HepG2 (cell line): Measurements from ENCODE around the gene AARS2. TPM values are rescaled to one million over a fixed set of nuclear protein-coding genes. Genes with fewer than 3 reads are reported as not detected.
A peak's percentile ranks its signal among the peaks of the same experiment; 100 is the strongest.

Experiments used
- ATAC-seq: fragments of 200-7000 bp; cut with Tn5 transposase; 3 replicates; pipeline ENCODE4 v1.9.1; 2020; ENCODE audit warnings: mild to moderate bottlenecking, moderate library complexity
- BruUV-seq: library from RNA; stranded (reverse); fragments of 400-500 nt; replicated peaks from 2 replicates; lab custom pipeline; 2021; lab: Mats Ljungman, UMichigan
- CTCF ChIA-PET: fragments of 300-600 bp; formaldehyde crosslinking; extraction: SDS; loops from one replicate; lab custom pipeline; 2021; ENCODE audit warnings: low total read pairs, inconsistent platforms, low intra/inter-chr PET ratio; lab: Yijun Ruan, JAX
- POLR2A ChIA-PET: fragments of 350-600 bp; sonication (Branson Sonifier 250); formaldehyde crosslinking; loops from one replicate; lab custom pipeline; 2020; ENCODE audit warnings: antibody characterized with exemption, inconsistent platforms; lab: Yijun Ruan, JAX
- DNase-seq: peaks from one replicate; pipeline ENCODE4 v3.0.0-alpha.2; 2015; ENCODE audit warnings: low spot score
- FAIRE-seq: peaks from 3 replicates; lab custom pipeline; 2011; peaks lifted over from hg19 to GRCh38; lab: Jason Lieb, UNC
- H2AFZ ChIP-seq: one replicate; pipeline ENCODE4 v1.6.1; 2011; ENCODE audit warnings: low read length, inconsistent platforms
- H3K27ac ChIP-seq: fragments of 300-600 bp; 3 replicates; pipeline ENCODE4 v1.8.0; 2011; ENCODE audit warnings: mixed run types, mild to moderate bottlenecking, mixed read lengths, low read length, inconsistent platforms; ENCODE audit not compliant: insufficient read depth; ENCODE audit errors: extremely low read length
- H3K27me3 ChIP-seq, 2 experiments: fragments of 200-600 bp in 1 of 2; 2 replicates in 1 of 2; 3 replicates in 1 of 2; pipeline versions ENCODE4 v1.6.0 to v1.8.0; 2011; ENCODE audit warnings: low read length in 2 of 2, mild to moderate bottlenecking in 2 of 2, moderate library complexity in 2 of 2, inconsistent platforms in 1 of 2; ENCODE audit not compliant: insufficient read depth in 2 of 2, control insufficient read depth in 1 of 2
- H3K36me3 ChIP-seq, 2 experiments: fragments of 200-600 bp in 1 of 2; replicated peaks in 1 of 2; 2 replicates in 1 of 2; 3 replicates in 1 of 2; pipeline versions ENCODE4 v1.5.1 to v1.8.0; 2011; ENCODE audit warnings: low read length in 2 of 2, inconsistent platforms in 1 of 2; ENCODE audit not compliant: insufficient read depth in 2 of 2, control insufficient read depth in 1 of 2
- H3K4me1 ChIP-seq: 2 replicates; pipeline ENCODE4 v1.5.1; 2012; ENCODE audit warnings: low read length, inconsistent platforms; ENCODE audit not compliant: insufficient read depth
- H3K4me2 ChIP-seq: 2 replicates; pipeline ENCODE4 v1.6.0; 2011; ENCODE audit warnings: low read depth, low read length, inconsistent platforms
- H3K4me3 ChIP-seq, 3 experiments: fragments of 200-600 bp in 1 of 3; sonication (generic), shearing (Covaris generic) in 1 of 3; replicated peaks in 1 of 3; 2 replicates each; pipeline ENCODE4 v1.5.1; 2011 to 2016; ENCODE audit warnings: low read length in 3 of 3, inconsistent platforms in 2 of 3, low read depth in 2 of 3, mild to moderate bottlenecking in 2 of 3, control low read depth in 1 of 3, mixed read lengths in 1 of 3; ENCODE audit not compliant: insufficient read depth in 1 of 3
- H3K79me2 ChIP-seq: one replicate; pipeline ENCODE4 v1.6.1; 2011; ENCODE audit warnings: low read length, inconsistent platforms; ENCODE audit not compliant: insufficient read depth
- H3K9ac ChIP-seq: 2 replicates; pipeline ENCODE4 v1.6.0; 2011; ENCODE audit warnings: mild to moderate bottlenecking, low read depth, low read length, inconsistent platforms; ENCODE audit not compliant: insufficient read depth
- H3K9me3 ChIP-seq: 2 replicates; pipeline ENCODE4 v1.5.1; 2012; ENCODE audit warnings: mild to moderate bottlenecking, low read length
- H4K20me1 ChIP-seq: 2 replicates; pipeline ENCODE4 v1.6.0; 2011; ENCODE audit warnings: inconsistent platforms, mild to moderate bottlenecking, low read length, moderate library complexity; ENCODE audit not compliant: insufficient read depth
- NFIB ChIP-seq: sonication (generic); formaldehyde crosslinking; IDR thresholded peaks from 2 replicates; pipeline ENCODE4 v1.9.0; 2021; ENCODE audit warnings: missing genetic modification reagents, mild to moderate bottlenecking, borderline replicate concordance
- ZNF446 ChIP-seq: sonication (generic); formaldehyde crosslinking; IDR thresholded peaks from 2 replicates; pipeline ENCODE4 v1.5.0; 2020; ENCODE audit warnings: mild to moderate bottlenecking, missing genetic modification reagents
- ZNF629 ChIP-seq: sonication (generic); formaldehyde crosslinking; conservative IDR thresholded peaks from 2 replicates; pipeline ENCODE4 v1.5.0; 2020; ENCODE audit warnings: missing genetic modification reagents
- ZNF7 ChIP-seq: IDR thresholded peaks from 2 replicates; pipeline ENCODE4 v1.6.1; 2016; ENCODE audit warnings: missing biosample characterization, missing genetic modification reagents
- ZNF709 ChIP-seq: sonication (generic); formaldehyde crosslinking; IDR thresholded peaks from 2 replicates; pipeline ENCODE4 v1.5.0; 2020; ENCODE audit warnings: mild to moderate bottlenecking, missing genetic modification reagents
- WGBS: methylation state at CpG from one replicate; pipeline ENCODE4 v1.1.6; 2017; ENCODE audit warnings: low lambda C conversion rate; 5-methylcytosine and 5-hydroxymethylcytosine counted together
- in situ Hi-C: cut with HindIII; loops from 2 replicates; pipeline ENCODE4 v1.10.0; 2017; ENCODE audit warnings: low pct_unique_long_range_greater_than_20kb; ENCODE audit not compliant: extremely low pct_ligation_motif_present
- intact Hi-C: fragments of 100-400 bp; cut with micrococcal nuclease; formaldehyde crosslinking; loops from one replicate; pipeline ENCODE4 v1.10.0; 2022; ENCODE audit not compliant: unreplicated experiment
- polyA plus RNA-seq, 8 experiments: library from polyadenylated mRNA; depleted of rRNA in 3 of 8; stranded (reverse) in 7 of 8; unstranded in 1 of 8; fragments of >200 nt; fragmentation: Illumina TruSeq in 4 of 8; extraction: Trizol in 4 of 8; gene quantifications; 2 replicates each; pipeline versions ENCODE4 v1.2.1 to v1.2.3, GENCODE V29; 2011 to 2016; ENCODE audit warnings: low read depth in 4 of 8, missing spikeins in 1 of 8, mixed read lengths in 1 of 8; ENCODE audit not compliant: insufficient read depth in 1 of 8
- total RNA-seq, 5 experiments: library from RNA; depleted of rRNA; stranded (reverse); fragments of >200 nt; fragmentation: Illumina TruSeq; extraction: Trizol; gene quantifications; 2 replicates each; pipeline ENCODE4 v1.2.3, GENCODE V29; 2016; ENCODE audit warnings: low read depth in 1 of 5
- TF ChIP-seq, protein P1 (sequence below): sonication (generic); formaldehyde crosslinking; IDR thresholded peaks from 2 replicates; pipeline ENCODE4 v1.4.0; 2020; ENCODE audit warnings: missing genetic modification reagents

AARS2 gene
- total and polyA plus RNA-seq, 2 of the 13 experiments (the other 11 are each of a cell fraction or from before 2014, with no cell fraction given) = 7.5 to 24.1 TPM

DNA sequence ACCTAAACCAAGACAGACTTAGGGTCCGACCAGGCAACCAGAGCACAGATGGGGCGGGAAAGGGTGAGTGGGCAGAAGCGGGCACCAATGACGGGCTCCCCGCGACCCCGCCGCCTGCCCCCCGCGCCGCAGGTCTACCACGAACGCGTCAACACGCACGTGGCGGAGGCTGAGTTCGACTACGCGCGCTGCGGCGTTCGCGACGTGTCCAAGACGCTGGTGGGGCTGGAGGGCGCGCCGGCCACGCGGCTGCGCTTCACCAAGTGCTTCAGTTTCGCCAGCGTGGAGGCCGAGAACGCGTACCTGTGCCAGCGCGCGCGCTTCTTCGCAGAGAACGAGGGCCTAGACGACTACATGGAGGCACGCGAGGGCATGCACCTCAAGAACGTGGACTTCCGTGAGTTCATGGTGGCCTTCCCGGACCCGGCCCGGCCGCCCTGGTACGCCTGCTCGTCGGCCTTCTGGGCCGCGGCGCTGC, 37.8 kb downstream of the AARS2 start (continued):
- TF ChIP-seq, protein P1, sequence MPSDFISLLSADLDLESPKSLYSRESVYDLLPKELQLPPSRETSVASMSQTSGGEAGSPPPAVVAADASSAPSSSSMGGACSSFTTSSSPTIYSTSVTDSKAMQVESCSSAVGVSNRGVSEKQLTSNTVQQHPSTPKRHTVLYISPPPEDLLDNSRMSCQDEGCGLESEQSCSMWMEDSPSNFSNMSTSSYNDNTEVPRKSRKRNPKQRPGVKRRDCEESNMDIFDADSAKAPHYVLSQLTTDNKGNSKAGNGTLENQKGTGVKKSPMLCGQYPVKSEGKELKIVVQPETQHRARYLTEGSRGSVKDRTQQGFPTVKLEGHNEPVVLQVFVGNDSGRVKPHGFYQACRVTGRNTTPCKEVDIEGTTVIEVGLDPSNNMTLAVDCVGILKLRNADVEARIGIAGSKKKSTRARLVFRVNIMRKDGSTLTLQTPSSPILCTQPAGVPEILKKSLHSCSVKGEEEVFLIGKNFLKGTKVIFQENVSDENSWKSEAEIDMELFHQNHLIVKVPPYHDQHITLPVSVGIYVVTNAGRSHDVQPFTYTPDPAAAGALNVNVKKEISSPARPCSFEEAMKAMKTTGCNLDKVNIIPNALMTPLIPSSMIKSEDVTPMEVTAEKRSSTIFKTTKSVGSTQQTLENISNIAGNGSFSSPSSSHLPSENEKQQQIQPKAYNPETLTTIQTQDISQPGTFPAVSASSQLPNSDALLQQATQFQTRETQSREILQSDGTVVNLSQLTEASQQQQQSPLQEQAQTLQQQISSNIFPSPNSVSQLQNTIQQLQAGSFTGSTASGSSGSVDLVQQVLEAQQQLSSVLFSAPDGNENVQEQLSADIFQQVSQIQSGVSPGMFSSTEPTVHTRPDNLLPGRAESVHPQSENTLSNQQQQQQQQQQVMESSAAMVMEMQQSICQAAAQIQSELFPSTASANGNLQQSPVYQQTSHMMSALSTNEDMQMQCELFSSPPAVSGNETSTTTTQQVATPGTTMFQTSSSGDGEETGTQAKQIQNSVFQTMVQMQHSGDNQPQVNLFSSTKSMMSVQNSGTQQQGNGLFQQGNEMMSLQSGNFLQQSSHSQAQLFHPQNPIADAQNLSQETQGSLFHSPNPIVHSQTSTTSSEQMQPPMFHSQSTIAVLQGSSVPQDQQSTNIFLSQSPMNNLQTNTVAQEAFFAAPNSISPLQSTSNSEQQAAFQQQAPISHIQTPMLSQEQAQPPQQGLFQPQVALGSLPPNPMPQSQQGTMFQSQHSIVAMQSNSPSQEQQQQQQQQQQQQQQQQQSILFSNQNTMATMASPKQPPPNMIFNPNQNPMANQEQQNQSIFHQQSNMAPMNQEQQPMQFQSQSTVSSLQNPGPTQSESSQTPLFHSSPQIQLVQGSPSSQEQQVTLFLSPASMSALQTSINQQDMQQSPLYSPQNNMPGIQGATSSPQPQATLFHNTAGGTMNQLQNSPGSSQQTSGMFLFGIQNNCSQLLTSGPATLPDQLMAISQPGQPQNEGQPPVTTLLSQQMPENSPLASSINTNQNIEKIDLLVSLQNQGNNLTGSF (CRISPR knock-in tag) = 0 out of 2 replicates have a peak, but pooled peaks have one; percentile 1
- TF ChIP-seq ZNF446 (CRISPR knock-in tag) (peak; percentile 44; the same call in 1 of the 2 replicates), ZNF709 (CRISPR knock-in tag) (peak; percentile 74; the same call in 1 of the 2 replicates)

DNA sequence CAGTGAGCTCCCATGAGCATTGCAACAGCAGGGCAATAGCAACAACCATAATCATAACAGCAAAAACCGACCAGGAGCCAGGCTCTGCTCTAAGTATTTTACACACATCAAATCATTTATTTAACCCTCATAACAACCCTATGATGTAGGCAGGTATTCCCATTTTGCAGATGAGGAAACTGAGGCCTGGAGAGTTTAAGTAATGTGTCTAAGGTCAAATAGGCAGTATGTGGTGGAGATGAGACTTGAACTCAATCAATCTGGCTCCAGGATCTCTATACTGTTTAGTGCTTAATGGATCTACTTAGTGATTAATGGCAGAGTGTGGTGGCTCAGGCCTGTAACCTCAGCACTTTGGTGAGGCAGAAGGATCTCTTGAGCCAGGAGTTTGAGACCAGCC, 39.5 kb downstream of the AARS2 start:
- no peak for DNase-seq
- Histone ChIP-seq H3K4me3 (no peak overlapping the region), H3K4me2 (no peak overlapping the region), H3K36me3 (no peaks in the 10 kb centered on the region), H4K20me1 (peaks cover 3% of the 10 kb centered on the region; the same call in 1 of the 2 replicates), H3K27ac (no peak overlapping the region), H3K4me1 (peaks cover 37% of the 10 kb centered on the region), H3K9me3 (no peaks in the 10 kb centered on the region), H3K27me3 (peaks cover 37 to 89% of the 10 kb centered on the region in 2 experiments), H3K9ac (no peak overlapping the region), H2AFZ (no peak overlapping the region), H3K79me2 (no peaks in the 10 kb centered on the region)
- TF ChIP-seq ZNF7 (CRISPR knock-in tag) = no peak
- TF ChIP-seq ZNF629 (CRISPR knock-in tag) = peak; percentile 65
- 0 out of 2 replicates have a peak, but pooled peaks have one; percentile 18 for TF ChIP-seq NFIB (CRISPR knock-in tag)
- BruUV-seq = no TSS peak
- no peak for FAIRE-seq
- ChIA-PET POLR2A (no interaction called here), CTCF (no interaction called here)
- in situ Hi-C loops (loop anchor here (5.0 kb wide), 1 partner anchor 64 kb away; no protein-coding TSS in a partner anchor), intact Hi-C loops (no loop called here)
- 0% methylated on average over 1 of the region's 1 CpG for WGBS
- no peak for ATAC-seq
